CD4-positive, alpha-beta T cell (primary cell): Measurements from ENCODE around the gene STX16. TPM values are rescaled to one million over a fixed set of nuclear protein-coding genes. Genes with fewer than 3 reads are reported as not detected.
A peak's percentile ranks its signal among the peaks of the same experiment; 100 is the strongest.

Experiments
- ATAC-seq: fragments of 200-7000 bp; cut with Tn5 transposase; one replicate; pipeline ENCODE4 v1.10.0; 2022; ENCODE audit warnings: mild to moderate bottlenecking; ENCODE audit not compliant: poor library complexity
- CTCF ChIA-PET: fragments of 350-600 bp; sonication (Branson Sonifier 250); formaldehyde crosslinking; loops from one replicate; lab custom pipeline; 2021; ENCODE audit warnings: antibody characterized with exemption, inconsistent platforms; lab: Charles Lee
- POLR2A ChIA-PET: fragments of 350-600 bp; sonication (Branson Sonifier 250); formaldehyde crosslinking; loops from one replicate; lab custom pipeline; 2021; ENCODE audit warnings: antibody characterized with exemption, inconsistent platforms; lab: Charles Lee
- DNase-seq, 14 experiments: peaks; one replicate each; pipeline ENCODE4 v3.0.0-alpha.2; 2013 to 2020; ENCODE audit warnings: mixed read lengths in 2 of 14
- H3K27ac ChIP-seq, 2 donors: one replicate each; pipeline versions ENCODE4 v1.5.1 to v1.7.0; 2013; ENCODE audit warnings: low read length in 2 of 2, low read depth in 1 of 2, mild to moderate bottlenecking in 1 of 2
- H3K27me3 ChIP-seq, 2 experiments: 1 replicate in 1 of 2; 2 replicates in 1 of 2; pipeline versions ENCODE4 v1.6.1 to v1.7.0; 2013; ENCODE audit warnings: low read length in 2 of 2, control low read depth in 1 of 2, mild to moderate bottlenecking in 1 of 2, moderate library complexity in 1 of 2; ENCODE audit not compliant: insufficient read depth in 2 of 2, control insufficient read depth in 1 of 2
- H3K36me3 ChIP-seq: one replicate; pipeline ENCODE4 v1.6.1; 2013; ENCODE audit warnings: low read length, control low read depth; ENCODE audit not compliant: insufficient read depth
- H3K4me1 ChIP-seq: one replicate; pipeline ENCODE4 v1.6.1; 2013; ENCODE audit warnings: low read length, control low read depth; ENCODE audit not compliant: insufficient read depth
- H3K4me3 ChIP-seq: one replicate; pipeline ENCODE4 v1.5.1; 2013; ENCODE audit warnings: mild to moderate bottlenecking, low read length, moderate library complexity
- H3K9me3 ChIP-seq, 2 experiments: 1 replicate in 1 of 2; 2 replicates in 1 of 2; pipeline versions ENCODE4 v1.6.1 to v1.7.0; 2013; ENCODE audit warnings: low read length in 2 of 2, mild to moderate bottlenecking in 2 of 2, control low read depth in 1 of 2, moderate library complexity in 1 of 2; ENCODE audit not compliant: control insufficient read depth in 1 of 2, insufficient read depth in 1 of 2
- H3K27ac Mint-ChIP-seq: one replicate; pipeline ENCODE4 v1.8.0; 2020; ENCODE audit warnings: mixed read lengths
- H3K27me3 Mint-ChIP-seq: one replicate; pipeline ENCODE4 v1.8.0; 2021; ENCODE audit warnings: mixed read lengths
- H3K36me3 Mint-ChIP-seq: one replicate; pipeline ENCODE4 v1.8.0; 2021; ENCODE audit warnings: low read depth, mixed read lengths
- H3K4me1 Mint-ChIP-seq: one replicate; pipeline ENCODE4 v1.8.0; 2021; ENCODE audit warnings: low read depth, mixed read lengths
- H3K4me3 Mint-ChIP-seq: one replicate; pipeline ENCODE4 v1.8.0; 2020; ENCODE audit warnings: mild to moderate bottlenecking, mixed read lengths
- H3K9me3 Mint-ChIP-seq: one replicate; pipeline ENCODE4 v1.8.0; 2020; ENCODE audit warnings: mixed read lengths
- intact Hi-C, 2 experiments: fragments of 100-400 bp; cut with DNase I in 1 of 2; cut with micrococcal nuclease in 1 of 2; formaldehyde crosslinking; loops; one replicate each; pipeline versions ENCODE4 v1.15.1 to v1.9.0; 2023 to 2025; cut with DNase I, micrococcal nuclease
- total RNA-seq, 174 experiments: library from RNA in 2 of 174; stranded (reverse) in 2 of 174; gene quantifications; one replicate each; pipeline ENCODE4 v1.2.3 and lab custom pipeline; 2021 to 2026
- TF ChIP-seq, protein P1 (sequence below): fragments of 200-600 bp; IDR thresholded peaks from one replicate; pipeline ENCODE4 v1.8.0; 2022; ENCODE audit warnings: antibody characterized with exemption, mild to moderate bottlenecking

Gene STX16
- total RNA-seq, 2 experiments from 2014 or later, result 179 to 181 TPM

DNA sequence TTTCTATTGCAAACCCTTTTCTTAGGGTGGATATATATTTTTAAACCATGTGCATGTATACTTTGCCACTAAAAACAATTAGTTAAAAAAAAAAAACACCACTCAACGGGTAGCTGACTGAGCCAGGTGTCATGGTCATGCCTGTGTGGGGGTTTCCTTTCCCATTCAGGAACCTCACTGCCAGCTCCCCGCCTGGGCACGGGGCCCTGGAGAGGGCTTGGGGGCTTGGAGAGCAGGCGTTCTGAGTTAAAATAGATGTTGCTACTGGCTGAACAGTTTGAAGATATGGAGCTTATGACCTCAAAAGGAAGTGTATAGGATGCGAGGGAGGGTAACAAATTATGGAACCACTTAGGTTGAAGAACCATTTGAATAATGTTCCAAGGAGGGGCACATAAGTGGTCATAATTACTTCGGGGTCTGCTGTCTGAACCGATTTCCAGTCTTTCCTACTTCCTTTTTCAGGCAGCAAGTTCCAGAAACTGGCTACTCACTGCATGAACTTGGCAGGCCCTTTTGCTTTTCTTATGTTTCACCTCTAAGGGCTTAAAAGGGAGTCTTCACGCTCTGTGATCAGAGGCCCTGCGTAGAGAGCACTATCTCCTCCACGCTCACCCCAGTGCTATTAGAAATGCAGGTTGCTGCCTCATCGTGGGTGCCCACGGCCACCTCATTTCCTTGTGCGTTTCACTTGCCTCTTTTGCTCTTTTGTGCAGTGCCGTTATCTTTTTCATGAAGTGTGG lies 9.9 kb downstream of the STX16 start:
- ChIA-PET CTCF (interaction anchor here (0.7 to 4.7 kb wide), 3 partner anchors 10 to 32 kb away, joined by 3 to 62 read pairs (median 5); partner anchors contain the start of gene STX16), POLR2A (interaction anchor here (1.6 to 4.0 kb wide), 2 partner anchors 10 to 33 kb away, joined by 4 to 99 read pairs; partner anchors contain the start of gene STX16)
- Mint-ChIP-seq H3K4me3 (peak overlapping the region; percentile 86), H3K36me3 (peaks cover 47% of the 10 kb centered on the region), H3K27ac (peak overlapping the region; percentile 98), H3K4me1 (peaks cover 88% of the 10 kb centered on the region), H3K9me3 (no peaks in the 10 kb centered on the region), H3K27me3 (no peaks in the 10 kb centered on the region)
- peaks cover 48% of the 10 kb centered on the region for H3K4me1 ChIP-seq
- intact Hi-C loops, result loop anchor here in 1 of 2 experiments (1.0 kb wide), 1 partner anchor 9 kb away; no protein-coding TSS in a partner anchor
- peak; percentile 38 to 86 (median 62) for DNase-seq
- H3K36me3 ChIP-seq, result peaks cover 27% of the 10 kb centered on the region
- H3K9me3 ChIP-seq, result no peaks in the 10 kb centered on the region
- TF ChIP-seq, protein P1, sequence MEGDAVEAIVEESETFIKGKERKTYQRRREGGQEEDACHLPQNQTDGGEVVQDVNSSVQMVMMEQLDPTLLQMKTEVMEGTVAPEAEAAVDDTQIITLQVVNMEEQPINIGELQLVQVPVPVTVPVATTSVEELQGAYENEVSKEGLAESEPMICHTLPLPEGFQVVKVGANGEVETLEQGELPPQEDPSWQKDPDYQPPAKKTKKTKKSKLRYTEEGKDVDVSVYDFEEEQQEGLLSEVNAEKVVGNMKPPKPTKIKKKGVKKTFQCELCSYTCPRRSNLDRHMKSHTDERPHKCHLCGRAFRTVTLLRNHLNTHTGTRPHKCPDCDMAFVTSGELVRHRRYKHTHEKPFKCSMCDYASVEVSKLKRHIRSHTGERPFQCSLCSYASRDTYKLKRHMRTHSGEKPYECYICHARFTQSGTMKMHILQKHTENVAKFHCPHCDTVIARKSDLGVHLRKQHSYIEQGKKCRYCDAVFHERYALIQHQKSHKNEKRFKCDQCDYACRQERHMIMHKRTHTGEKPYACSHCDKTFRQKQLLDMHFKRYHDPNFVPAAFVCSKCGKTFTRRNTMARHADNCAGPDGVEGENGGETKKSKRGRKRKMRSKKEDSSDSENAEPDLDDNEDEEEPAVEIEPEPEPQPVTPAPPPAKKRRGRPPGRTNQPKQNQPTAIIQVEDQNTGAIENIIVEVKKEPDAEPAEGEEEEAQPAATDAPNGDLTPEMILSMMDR, result no peak
- ATAC-seq, result peak; percentile 90
- H3K4me3 ChIP-seq, result peak overlapping the region; percentile 30
- no peaks in the 10 kb centered on the region for H3K27me3 ChIP-seq
- peak overlapping the region; percentile 89 to 92 for H3K27ac ChIP-seq

DNA sequence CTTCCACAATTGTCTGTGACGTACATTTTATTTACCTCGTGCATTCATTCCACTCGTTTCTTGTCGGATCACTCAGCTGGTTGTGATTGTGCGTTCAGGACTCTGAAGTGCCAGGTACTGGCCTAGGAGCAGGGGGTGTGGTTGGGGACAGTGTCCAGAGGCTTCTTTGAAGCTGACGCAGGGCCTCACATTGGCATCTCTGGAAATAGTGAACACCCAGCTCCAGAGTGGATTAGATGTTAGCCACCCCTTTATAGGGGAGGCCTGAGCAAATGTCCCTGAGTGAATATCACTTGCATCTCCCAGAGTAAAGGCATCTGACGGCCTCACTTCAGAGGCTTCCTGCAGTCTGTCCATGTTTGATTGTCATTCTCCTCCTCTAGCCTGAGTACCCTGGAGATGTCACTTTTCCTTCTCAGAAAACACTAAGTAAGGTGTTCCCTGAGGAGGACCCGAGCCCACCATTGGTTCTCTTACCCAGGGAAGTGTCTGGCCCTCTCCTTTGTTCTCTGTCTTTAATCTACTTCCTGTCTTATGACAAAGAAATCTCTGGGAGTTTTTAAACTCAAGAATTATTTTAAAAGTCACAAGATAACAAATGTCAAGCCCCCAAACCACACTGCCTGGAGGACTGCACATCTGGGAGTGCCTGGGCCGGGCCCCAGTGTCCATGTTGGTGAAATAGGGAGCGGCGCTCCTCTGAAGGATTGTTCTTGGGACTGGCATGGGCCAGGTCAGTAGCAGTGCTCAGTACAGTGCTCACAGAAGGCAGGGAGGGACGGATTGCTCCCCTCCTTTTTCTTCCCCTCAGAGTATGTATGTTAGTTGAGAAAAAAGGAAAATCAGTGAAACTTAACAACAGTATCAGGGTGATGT lies 10.8 kb downstream of the STX16 start:
- DNase-seq (peak in 5 of 14 experiments; percentile 11 to 44 (median 35)), ATAC-seq (peak; percentile 30)
- Histone ChIP-seq H3K9me3 (no peaks in the 10 kb centered on the region), H3K27ac (peak overlapping the region; percentile 89 to 92), H3K27me3 (no peaks in the 10 kb centered on the region), H3K36me3 (peaks cover 33% of the 10 kb centered on the region), H3K4me1 (peaks cover 43% of the 10 kb centered on the region), H3K4me3 (peak overlapping the region; percentile 30)
- Mint-ChIP-seq H3K4me1 (peaks cover 85% of the 10 kb centered on the region), H3K36me3 (peaks cover 54% of the 10 kb centered on the region), H3K27me3 (no peaks in the 10 kb centered on the region), H3K27ac (peak overlapping the region; percentile 98), H3K4me3 (peak overlapping the region; percentile 86), H3K9me3 (no peaks in the 10 kb centered on the region)
- ChIA-PET CTCF (interaction anchor here (2.0 to 4.7 kb wide), 2 partner anchors 11 to 31 kb away, joined by 5 to 62 read pairs; partner anchors contain the start of gene STX16), POLR2A (interaction anchor here (1.6 to 4.0 kb wide), 2 partner anchors 10 to 32 kb away, joined by 4 to 99 read pairs; partner anchors contain the start of gene STX16)
- intact Hi-C loops, result loop anchor here in 1 of 2 experiments (1.0 kb wide), 1 partner anchor 10 kb away; no protein-coding TSS in a partner anchor
- TF ChIP-seq, protein P1, result no peak

DNA sequence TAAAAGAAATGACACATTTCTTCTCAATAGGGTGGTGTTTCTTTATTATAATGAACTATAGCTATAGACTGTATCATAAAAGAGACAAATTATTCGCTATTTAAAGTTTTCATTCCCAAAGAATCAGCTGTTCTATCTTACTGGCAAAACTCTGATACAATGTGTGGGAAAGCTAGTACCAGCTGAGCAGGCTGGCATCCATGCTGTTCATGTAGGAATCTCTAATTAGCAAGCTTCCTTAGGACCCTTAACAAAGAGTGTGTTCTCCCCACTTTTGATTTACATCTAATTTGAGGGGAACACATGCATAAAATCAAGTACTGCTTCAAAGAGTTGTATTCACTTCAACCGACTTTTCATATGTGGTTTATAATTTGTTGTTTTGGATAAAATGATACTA lies 13.2 kb downstream of the STX16 start:
- H3K9me3 ChIP-seq, result no peaks in the 10 kb centered on the region
- ChIA-PET POLR2A (interaction anchor here (1.4 to 2.0 kb wide), 2 partner anchors 12 to 13 kb away, joined by 5 read pairs; partner anchors contain the start of gene STX16), CTCF (interaction anchor here (0.8 to 1.6 kb wide), 3 partner anchors 8 to 14 kb away, joined by 3 to 6 read pairs (median 6); partner anchors contain the start of gene STX16)
- TF ChIP-seq, protein P1, result no peak
- ATAC-seq (no peak), DNase-seq (no peak)
- no peak overlapping the region for H3K4me3 ChIP-seq
- peaks cover 74% of the 10 kb centered on the region for H3K36me3 Mint-ChIP-seq
- no peaks in the 10 kb centered on the region for H3K9me3 Mint-ChIP-seq
- intact Hi-C loops, result no loop called here
- peaks cover 56% of the 10 kb centered on the region for H3K36me3 ChIP-seq
- no peaks in the 10 kb centered on the region for H3K27me3 Mint-ChIP-seq
- H3K4me3 Mint-ChIP-seq, result no peak overlapping the region
- H3K27ac ChIP-seq, result no peak overlapping the region
- peak overlapping the region; percentile 90 for H3K27ac Mint-ChIP-seq
- peaks cover 68% of the 10 kb centered on the region for H3K4me1 Mint-ChIP-seq
- H3K27me3 ChIP-seq, result no peaks in the 10 kb centered on the region
- H3K4me1 ChIP-seq, result peaks cover 37% of the 10 kb centered on the region
